Frontal cortex (tissue), 4 donors: ENCODE results near the gene USF2. TPM values are rescaled to one million over a fixed set of nuclear protein-coding genes. Genes with fewer than 3 reads are reported as not detected.
"Not testable (repeated sequence)": the region's sequence is repeated elsewhere in the genome, so short reads cannot be mapped to it uniquely, and the experiment has no call there.

ENCODE experiments used
- DNase-seq, 2 donors: peaks; one replicate each; pipeline ENCODE4 v3.0.0; 2012; ENCODE audit warnings: low spot score in 2 of 2
- FAIRE-seq: peaks from 2 replicates; lab custom pipeline; 2012; peaks lifted over from hg19 to GRCh38; lab: Jason Lieb, UNC
- total RNA-seq: library from RNA; depleted of rRNA; stranded (reverse); fragments of >200 nt; gene quantifications from one replicate; pipeline ENCODE4 v1.2.3, GENCODE V29; 2014
- donor health status: control.
- donor health status: control.
- donor health status: control.

USF2 gene, protein sequence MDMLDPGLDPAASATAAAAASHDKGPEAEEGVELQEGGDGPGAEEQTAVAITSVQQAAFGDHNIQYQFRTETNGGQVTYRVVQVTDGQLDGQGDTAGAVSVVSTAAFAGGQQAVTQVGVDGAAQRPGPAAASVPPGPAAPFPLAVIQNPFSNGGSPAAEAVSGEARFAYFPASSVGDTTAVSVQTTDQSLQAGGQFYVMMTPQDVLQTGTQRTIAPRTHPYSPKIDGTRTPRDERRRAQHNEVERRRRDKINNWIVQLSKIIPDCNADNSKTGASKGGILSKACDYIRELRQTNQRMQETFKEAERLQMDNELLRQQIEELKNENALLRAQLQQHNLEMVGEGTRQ
- 38.7 TPM for total RNA-seq

DNA sequence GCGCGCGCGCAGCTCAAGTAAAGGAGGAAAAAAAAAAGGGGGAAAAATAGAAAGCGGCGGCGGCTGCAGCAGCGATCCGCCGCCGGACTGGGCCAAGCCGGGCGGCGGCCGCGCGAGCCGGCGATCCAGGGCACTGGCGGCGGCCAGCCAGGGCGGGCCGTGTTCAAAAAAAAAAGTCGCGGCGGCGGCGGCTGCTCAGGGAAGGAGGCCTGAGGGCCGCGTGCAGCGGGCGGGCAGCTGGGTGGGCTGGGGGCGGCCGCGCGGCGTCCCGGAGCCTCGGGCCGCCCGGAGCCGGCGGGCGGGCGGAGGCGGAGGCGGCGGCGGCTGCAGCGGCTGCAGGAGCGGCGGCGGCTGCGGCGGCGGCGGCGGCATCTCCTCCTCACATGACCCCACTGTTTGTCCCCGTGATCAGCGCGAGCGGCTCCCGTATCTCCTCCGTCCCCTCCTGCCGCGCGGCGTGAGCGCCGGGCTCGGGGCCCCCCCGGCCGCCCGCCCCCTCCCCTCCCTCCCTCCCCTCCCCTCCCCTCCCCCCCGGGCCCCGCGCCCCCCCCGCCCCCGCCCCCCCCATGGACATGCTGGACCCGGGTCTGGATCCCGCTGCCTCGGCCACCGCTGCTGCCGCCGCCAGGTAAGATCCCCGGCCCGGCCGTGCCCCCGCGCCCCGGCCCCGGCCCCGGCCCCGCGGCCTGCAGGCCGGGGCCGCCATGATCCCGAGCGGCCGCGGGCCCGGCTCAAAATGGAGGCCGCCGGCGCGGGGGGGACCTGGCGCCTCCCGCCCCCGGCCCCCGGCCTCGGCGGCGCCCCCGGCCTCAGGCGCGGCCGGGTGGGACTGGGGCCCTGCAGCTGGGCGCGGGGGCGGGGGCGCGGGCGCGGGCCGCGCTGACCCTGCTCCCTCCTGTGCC is at the start of gene USF2:
TSS of gene USF2 (plus strand) at position 427 of the 902 bp plus-strand sequence. CDS start at position 567, 140 bp downstream.
- FAIRE-seq, result no peak

DNA sequence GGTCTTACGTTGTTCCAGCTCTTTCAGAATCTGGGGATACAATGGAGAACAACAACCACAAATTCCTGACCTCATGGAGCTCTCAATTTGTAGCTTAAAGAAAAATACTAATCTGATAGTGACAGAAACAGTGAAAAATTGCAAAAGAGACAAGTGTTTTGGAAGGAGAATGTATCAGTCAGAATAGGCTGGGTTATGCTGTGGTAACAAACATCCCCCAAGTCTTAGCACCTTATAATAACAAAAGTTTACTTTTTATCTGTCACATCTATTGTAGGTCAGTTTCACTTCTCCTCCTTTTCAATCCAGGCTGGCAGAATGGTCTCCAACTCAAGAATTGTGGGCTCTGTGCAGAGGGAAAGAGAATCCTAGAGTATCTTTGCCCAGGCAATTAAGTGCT is 49.8 kb upstream of the USF2 start:
- no peak for DNase-seq
- FAIRE-seq, result no peak

More for the DNA sequence above, at the start of gene USF2:
- DNase-seq, result peak; percentile 79 to 91

DNA sequence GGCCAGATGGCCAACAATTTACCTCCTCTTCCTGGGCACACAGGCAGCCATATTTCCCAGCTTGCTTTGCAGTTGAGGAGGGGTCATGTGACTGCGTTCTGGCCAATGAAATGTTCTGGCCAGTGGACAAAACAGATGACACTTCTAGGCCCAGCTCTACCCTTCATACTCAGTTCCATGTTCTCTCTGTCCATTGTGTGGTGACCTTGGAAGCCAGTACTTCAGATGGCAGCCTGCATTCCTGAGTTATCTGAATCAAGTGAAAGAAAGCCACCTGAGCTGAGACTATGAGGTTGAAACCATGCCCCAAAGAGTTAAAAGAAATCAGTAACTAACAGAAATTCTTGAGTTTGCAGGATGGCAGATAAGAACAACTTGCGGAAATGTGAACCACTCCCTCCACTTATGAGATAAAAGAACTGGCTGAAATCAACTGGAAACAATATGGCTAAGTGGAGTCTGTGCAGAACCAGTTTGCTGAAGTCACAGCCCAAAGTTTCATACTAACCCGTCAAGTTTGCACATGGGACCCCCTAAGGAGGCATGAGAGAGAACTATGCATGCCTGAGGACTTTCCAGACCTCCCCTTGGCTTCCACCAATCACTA is 48.3 kb upstream of the USF2 start:
- DNase-seq (no peak), FAIRE-seq (no peak)

DNA sequence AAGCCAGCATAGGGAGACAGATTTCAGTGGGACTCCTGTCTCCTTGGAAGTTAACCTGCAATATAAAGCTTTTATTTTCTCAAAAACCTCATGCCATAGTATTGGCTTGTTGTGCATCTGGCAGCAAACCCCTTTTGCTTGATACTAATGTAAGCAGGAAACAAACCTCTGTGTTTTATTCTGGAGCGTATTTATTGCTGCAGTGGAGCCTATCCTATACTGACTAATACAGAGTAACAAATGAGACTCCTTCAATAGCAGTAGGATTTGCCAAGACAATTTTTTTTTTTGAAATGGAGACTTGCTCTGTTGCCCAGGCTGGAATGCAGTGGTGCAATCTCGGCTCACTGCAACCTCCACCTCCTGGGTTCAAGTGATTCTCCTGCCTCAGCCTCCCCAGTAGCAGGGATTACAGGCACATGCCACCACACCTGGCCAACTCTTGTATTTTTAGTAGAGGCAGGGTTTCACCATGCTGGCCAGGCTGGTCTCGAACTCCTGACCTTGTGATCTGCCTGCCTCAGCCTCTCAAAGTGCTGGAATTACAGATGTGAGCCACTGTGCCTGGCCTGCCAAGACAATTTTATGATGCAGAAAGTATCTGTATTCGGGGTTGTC is 47.7 kb upstream of the USF2 start:
- not testable (repeated sequence) for FAIRE-seq, DNase-seq

DNA sequence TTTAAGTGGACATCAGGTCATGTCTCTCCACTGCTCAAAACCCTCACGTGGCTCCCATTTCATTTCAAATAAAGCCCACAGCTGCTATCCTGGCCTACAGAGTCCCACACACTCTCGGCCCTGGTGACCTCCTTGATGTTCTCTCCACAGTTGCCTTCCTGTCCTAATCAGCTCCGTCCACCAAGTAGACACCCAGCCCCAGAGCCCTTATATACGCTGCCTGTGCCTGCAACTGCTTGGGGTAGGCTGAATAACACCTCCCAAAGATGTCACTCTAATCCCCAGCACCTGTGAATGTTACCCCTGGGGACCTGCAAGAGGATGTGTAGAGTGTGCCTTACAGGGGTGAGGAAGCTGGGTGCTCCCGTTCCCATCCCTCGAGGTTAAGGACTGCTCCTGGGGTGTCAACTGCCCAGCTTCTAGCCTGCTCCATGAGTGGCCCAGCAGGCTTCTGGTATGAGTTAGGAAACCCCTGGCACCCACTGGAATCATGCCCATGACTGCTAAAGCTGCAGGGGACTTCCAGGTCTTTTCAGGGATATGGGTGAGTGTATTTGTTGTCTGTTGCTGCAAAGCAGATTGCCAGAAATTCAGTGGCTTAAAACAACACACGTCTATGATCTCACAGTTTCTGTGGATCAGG is 46.3 kb upstream of the USF2 start:
- FAIRE-seq (no peak), DNase-seq (no peak)

DNA sequence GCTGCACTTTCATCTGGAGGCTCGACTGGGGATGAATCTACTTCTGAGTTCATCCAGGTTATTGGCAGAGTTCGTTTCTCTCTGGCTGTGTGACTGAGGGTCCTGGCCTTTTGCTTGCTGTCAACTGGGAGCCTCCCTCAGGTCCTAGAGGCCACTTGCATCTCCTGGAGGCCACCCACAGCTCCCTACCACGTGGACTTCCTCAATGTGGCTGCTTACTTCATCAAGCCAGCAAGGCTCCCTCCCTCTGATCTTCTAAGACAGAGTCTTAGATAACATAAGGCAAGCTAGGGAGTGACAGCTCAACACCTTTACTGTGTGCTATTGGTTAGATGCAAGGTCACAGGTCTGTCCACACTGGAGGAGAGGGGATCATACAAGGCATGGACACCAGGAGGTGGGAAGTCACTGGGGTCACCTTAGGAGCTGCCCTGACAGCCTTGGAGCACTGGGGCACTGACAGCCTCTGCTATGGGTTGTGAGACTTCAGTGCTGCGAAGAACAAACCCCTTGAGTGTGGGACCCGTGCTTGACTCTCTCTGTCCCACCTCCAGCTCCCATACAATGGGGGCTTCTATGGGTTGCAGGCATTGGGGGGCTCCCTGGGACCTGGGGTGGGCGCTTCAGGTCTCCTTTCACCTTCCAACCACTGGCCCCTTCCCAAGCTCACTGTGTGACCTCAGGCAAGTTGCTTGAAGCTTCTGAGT is 45.5 kb upstream of the USF2 start:
- FAIRE-seq, result no peak

DNA sequence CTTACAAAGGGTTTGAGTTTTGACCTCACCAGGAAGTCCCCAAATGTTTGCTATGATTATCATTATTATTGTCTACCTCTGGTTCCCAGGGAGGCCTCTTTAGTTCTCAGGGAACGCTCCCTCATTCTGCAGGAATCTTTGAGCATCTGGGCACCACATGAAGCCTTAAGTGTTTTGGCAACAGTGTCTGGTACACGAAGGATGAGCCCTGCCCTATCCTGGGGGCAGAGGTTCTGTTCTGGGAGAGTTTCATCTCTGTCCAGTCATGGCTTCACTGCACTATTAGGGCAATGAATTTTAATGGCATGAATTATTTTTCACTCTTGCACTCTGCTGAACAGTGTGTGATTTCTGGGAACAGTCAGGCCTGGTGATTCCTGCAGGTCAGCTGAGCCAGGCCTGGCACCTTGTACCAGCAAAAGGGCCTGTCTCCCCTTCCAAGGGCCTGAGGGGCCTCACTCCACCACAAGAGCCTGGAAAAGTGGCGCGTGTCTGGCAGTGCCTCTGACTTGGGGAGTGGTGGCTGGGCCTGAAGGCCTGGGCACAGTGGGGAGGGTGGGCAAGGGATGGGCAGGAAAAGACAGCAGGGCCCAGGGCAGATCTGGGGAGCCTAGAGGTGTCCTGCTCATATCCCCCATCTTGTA is 44.8 kb upstream of the USF2 start:
- DNase-seq (no peak), FAIRE-seq (no peak)

More for the DNA sequence above, 45.5 kb upstream of the USF2 start:
- no peak for DNase-seq

DNA sequence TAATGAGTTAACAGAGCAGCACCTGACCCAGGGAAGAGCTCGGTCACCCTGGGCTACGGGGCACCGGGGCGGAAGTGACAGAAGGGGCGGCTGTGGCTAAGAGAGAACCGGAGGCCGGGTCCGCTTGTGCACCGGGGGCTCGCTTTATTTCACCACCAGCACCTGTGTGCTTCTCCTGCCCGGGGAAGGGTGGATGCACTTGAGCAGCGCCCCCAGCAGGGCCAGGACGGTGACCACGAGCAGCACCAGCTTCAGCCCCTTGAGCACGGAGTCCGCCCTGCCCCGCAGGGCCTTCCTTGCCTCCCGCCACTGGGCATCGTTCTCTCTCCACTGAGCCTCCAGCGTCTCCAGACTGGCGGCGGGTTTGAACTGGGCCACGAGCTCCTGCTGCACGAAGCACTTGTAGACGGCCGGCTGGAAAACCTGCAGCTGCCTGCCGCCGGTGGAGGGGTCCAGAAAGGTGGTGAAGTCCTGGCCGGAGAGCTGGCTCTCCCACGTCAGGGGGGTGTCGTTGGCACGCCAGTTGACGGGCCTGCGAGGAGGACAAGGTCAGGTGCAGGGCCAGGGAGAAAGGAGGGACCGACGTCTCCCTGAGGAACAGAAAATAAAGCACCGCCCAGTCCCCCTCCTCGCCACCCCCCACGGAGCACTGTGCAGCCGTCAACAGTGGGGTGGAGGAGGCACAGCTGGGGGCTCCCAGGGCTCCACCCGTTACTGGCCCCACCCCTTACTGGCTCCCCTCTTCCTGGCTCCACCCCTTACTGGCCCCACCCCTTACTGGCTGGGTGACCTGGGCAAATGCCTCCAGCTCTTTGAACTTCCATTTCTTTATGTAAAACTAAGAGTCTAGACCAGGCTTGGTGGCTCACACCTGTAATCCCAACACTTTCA is 43.8 kb upstream of the USF2 start:
- DNase-seq, result no peak
- no peak for FAIRE-seq

DNA sequence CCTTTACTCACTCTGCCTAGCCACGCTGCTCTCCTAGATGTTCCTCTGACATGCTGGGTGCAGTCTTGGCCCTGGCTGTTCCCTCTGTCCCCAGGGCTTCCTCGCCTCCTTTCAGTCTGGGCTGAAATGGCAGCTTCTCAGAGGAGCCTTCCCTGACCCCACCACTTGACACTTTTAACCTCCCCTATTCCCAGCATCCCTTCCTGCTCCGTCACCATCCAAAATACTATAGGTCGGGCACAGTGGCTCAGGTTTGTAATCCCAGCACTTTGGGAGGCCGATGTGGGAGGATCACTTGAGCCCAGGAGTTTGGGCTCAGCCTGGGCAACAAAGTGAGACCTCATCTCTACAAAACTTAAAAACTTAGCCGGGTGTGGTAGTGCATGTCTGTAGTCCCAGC is 42.8 kb upstream of the USF2 start:
- FAIRE-seq (no peak), DNase-seq (no peak)

DNA sequence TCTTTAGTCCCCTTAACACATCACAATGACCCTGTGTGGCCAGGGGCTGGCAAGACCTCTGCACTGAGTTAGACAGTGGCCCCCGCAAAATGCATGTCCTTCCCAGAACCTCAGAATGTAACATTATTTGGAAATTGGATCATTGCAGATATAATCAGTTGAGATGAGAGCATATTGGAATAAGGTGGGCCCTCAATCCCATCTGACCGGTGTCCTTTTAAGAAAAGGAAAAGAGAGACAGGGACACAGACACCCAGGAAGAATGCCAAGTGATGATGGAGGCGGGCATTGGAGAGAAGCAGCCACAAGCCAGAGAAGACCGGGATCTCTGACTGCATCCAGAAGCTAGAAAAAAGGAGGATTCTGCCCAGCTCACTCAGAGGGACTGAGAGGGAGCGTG is 42.0 kb upstream of the USF2 start:
- DNase-seq (no peak), FAIRE-seq (no peak)

DNA sequence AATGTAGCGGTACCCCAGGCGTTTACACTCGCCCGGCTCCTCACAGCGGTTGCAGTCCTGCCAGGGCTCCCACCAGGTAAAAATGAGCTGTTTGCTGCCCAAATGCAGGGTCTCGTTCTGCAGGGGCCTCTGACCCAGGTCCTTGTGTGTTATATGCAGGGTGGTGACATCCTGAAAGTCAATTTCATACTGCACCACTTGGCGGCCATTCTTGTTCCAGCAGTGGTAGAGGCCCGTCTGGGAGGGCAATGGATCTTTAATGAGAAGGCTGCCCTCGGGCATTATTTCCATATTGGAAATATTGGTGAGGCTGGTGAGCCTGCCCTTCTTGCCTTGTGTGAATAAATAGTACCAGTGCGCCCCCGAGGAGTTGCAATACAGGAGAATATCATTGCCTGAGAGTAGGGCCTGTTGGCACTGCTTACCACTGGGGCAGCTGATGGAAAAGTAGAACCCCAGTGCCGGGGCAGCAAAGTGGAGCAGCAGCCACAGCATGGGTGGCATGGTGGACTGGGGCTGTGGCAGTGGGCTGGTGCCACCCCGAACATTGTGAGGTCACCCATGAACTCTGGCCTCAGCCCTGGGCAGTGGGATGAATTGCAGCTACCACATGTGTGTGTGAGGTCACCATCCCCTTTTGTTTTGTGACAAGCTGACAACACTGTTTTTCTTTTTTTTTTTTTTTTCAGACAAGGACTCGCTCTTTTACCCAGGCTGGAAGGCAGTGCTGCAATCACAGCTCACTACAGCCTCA is 40.4 kb upstream of the USF2 start, which contains the start of gene FAM187B:
TSS of gene FAM187B (minus strand) at position 563 of the 754 bp plus-strand sequence. CDS start at position 504, 59 bp downstream.
- FAIRE-seq (no peak), DNase-seq (no peak)

DNA sequence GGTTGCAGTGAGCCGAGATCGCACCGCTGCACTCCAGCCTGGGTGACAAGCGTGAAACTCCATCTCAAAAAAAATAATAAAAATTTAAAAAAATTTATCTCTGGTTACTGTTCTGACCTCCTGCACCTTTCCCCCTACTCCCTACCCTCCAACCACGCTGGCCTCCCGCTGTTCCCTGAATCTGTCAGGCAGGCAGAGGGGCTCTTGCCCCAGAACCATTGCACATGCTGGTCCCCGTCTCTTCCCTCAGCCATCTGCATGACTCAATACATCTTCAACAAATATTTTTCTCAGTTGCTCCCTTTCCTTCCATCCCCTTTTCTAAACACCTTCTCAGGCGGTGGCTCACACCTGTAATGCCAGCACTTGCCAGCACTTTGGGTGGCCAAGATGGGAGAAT is 39.2 kb upstream of the USF2 start:
- no peak for DNase-seq
- FAIRE-seq, result no peak

DNA sequence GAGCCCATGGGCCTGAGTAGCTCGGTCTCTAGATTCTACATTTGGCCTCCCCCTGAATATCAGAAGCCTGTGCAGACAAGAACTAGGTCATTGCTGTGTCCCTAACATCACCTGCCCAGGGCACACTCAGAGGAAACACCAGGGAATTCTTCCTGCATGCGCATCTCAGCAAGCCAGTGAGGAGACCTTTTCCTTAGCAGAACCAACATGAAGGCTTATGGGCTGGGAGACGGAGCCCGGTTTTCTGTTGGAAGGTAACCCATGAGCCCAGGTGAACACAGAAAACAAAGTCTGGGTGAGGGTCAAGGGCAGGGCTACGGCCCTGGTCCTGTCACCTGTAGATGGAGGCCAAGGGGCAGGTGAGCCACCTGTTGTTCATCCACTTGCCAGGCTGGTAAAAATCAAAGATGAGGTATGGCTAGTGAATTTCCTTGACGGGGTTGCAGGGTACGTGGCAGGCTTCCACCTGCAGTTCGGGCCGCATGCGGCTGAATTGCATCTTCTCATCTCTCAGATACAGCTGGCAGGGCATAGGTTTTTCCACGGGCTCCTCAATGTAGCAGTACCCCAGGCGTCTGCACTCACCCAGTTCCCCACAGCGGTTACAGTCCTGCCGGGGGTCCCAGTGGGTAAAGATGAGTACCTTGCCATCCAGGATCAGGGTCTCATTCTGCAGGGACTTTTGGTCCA is 36.7 kb upstream of the USF2 start:
- no peak for DNase-seq
- no peak for FAIRE-seq

DNA sequence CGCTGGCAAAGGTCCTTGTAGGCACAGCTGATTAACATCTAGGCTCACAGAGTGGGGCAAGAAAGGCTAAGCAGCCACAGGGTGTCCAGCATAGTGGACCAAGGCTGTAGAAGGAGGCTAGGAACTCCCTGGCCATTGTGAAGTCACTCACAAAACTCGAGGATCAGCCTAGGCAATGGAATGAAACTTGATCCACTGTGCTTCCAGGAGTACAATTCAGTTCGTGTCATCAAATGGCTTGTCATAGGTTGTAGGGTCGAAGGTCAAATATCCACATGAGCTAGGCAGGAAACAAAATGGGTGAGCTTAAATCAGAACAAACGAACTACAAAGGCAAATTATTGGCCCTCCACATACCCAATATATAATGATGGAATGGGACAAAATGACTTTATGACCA is 35.9 kb upstream of the USF2 start:
- no peak for FAIRE-seq
- DNase-seq, result no peak

DNA sequence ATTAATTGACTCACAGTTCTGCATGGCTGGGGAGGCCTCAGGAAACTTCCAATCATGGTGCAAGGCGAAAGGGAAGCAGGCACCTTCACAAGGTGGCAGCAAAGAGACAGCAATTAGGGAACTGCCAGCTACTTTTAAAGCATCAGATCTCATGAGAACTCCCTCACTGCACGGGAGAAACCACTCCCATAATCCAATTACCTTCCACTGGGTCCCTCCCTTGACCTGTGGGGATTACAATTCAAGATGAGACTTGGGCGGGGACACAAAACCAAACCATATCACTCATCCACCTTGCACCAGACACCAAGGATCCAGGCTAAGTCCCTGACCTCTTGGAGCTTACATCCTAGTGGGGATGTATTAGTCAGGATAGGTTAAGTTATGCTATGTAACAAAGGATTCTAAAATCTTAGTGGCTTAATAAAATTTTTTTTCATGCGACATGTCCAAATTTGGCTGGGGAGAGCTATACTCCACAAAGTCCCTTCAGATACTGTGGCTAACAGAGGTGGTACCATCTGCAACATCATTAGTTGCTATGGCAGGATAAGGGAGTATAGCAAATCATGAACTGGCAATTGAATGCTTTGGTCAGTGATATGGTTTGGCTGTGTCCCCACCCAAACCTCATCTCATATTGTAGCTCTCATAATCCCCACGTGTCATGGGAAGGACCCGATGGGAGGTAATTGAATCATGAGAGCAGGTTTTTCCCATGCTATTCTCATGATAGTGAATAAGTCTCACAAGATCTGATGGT is 31.9 kb upstream of the USF2 start:
- DNase-seq (no peak), FAIRE-seq (no peak)
